ENCODE data around the gene CEBPB.
A peak's percentile ranks its signal among the peaks of the same experiment; 100 is the strongest.
"Not testable (repeated sequence)": the region's sequence is repeated elsewhere in the genome, so short reads cannot be mapped to it uniquely, and the experiment has no call there.

The CEBPB gene

DNA sequence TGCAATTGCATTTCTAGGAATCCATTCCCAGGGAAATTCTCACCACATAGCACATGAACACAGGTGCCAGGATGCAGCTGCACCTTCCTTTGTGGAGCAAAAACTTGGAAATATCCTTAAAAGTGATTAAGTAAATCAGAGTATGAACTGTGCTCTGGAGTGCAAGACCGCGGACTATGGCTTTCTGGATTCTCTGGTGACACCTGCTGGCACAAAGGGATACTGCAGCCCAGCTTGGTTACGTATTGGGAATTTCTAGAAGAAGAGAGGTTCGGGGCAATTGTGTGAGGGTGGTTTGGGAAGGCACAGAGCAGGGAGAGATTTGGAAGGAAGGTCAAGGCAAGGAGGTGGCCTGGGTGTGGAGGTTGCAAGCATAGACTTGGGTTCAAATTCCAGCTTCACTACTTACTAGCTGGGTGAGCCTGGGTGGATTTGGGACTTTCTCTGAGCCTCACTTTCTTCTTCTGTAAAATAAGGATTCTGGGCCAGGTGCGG, 21.3 kb upstream of the CEBPB start:
- peak; percentile 76 for DNase-seq (ENCODE audit: low spot score)

DNA sequence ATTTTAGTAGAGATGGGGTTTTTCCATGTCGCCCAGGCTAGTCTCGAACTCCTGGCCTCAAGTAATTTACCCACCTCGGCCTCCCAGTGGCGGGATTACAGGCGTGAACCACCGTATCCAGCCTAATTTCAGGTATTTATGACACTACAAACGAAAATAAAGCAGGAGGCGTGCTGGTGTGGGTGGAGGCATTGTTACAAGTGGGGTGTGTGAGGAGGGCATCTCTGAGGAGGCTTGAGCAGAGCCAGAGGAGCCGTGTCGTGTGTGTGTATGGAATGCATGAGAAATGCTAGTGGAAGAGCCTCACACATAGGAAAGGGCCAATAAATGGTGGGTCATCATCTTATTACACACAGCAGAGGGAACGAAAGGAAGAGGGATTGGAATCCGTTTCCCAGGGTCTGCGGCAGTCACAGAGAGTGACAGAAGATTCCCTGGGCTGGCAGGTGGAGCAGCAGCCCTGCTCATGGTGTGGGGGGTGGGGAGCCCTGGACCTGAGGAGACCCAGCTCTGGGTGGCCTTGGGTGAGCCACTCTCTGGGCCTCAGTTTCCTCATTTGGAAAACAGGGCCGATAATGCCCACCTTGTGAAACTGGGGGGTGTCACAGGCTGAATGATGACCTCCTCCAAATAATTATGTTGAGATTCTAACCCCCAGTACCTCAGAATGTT, 19.9 kb upstream of the CEBPB start:
- no peak for DNase-seq (ENCODE audit: low spot score)

DNA sequence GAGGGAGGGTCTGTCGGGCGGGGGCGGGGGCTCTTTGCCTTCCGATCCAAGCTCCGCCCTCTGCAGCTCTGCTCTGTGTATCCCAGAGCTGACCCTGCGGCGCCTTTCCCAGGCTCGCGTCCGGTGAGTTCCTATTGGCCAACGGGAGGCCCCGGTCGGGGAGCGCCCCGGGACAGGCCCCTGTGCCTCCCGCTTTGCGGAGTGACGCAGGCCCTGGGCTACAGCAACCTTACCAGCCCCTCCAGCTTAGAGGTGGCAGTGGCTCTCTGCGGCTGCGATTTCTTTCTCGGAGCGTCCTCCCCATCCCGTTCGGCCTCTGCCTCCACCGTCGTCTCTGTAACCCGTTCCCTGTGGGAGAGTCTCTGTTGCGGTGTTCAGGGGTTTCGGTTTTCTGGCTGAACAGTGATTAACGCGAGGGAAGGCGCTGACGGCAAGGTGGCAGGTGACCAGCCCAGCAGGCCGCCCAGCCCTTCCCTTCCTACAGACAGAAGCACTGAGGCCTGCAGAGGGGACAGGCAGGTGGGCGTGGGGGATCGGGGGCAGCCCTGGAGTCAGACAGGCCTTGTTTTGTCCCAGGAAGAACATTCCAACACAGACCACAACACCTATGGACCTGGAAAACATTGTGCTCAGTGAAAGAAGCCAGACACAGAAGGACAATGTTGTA, 18.1 kb upstream of the CEBPB start:
- DNase-seq (ENCODE audit: low spot score) = peak; percentile 94

DNA sequence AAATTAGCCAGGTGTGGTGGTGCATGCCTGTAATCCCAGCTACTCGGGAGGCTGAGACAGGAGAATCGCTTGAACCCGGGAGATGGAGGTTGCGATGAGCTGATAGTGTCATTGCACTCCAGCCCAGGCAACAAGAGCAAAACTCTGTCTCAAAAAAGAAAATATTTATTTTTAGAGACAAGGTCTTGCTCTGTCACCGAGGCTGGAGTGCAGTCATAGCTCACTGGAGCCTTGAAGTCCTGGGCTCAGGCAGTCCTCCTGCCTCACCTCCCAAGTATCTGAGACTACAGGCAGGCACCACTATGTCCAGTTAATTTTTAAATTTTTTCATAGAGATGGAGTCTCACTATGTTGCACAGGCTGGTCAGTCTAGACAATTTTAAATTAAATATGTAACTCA, 16.2 kb upstream of the CEBPB start:
- no peak for DNase-seq (ENCODE audit: low spot score)

DNA sequence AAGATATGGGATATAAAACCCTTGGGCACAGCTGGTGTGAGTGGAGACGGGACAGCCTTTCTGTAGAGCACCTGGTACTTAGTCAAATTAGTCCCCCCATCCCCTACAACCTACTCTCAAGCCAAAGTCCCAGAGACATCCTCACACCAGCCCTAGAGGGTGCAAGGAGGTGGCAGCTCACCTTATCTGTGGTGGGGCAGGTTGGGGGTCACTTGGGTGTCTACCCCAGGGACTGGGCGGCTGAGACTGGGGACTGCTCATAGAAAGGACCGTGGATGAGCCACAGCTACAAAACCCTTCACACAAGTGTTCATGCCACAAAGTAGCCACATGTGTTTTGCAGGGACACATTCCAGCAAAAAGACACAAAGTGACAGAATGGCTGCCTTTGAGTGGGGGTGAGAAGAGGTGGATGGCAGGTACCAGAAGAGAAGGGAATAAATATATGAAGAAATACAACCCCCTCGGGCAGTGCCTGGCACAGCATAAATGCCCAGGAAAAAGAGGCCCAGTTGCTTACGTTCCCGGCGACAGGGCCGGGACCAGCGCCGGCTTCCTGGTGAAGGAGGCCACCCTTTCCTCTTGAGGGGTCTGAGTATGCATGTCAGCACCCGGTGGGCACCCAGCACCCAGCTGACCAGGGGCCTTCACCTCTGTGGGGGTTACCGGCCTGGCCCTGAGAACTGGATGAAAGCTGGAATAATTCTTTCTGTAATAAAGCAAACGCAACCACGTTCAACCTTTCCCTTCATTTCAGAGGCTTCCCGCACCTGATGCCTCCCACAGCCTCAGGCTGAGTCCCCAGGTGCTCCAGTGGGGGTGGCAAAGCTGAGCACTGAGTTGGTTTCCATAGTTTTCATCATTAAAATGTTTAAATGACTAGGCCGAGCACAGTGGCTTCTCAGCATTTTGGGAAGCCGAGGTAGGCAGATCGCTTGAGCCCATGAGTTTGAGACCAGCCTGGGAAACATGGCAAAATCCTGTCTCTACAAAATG, 14.4 kb upstream of the CEBPB start:
- no peak for DNase-seq (ENCODE audit: low spot score)

DNA sequence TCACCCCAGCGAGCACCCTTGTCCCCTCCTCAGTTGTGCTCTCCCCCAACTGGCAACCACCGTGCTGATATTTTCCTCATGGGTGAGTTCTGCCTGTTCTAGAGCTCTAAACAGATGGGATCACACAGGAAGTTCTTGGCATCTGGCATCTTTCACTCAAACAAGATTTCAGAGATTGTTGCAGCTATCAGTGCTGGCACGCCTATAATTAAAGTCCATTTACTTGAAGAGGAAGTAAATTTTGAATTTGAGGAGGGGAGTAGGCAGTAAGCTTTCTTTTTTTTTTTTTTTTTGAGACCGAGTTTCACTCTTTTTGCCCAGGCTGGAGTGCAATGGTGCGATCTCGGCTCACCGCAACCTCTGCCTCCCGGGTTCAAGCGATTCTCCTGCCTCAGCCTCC, 12.0 kb upstream of the CEBPB start:
- DNase-seq (ENCODE audit: low spot score) = not testable (repeated sequence)

DNA sequence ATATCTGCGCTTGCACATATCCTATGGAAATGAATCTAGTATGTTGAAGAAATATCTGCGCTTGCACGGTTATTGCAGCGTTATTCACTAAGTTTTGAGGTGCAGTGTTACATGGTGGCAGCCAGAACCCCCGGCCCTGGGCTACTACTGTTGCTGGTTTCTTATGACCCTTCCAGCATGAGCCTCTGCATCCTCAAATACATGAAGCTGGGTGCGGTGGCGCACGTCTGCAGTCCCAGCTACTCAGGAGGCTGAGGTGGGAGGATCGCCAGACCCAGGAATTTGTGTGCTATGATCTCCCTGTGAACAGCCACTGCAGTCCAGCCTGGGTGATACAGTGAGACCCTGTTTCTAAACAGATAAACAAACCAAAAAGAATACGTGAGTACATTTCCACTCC, 9.3 kb upstream of the CEBPB start:
- no peak for DNase-seq (ENCODE audit: low spot score)

DNA sequence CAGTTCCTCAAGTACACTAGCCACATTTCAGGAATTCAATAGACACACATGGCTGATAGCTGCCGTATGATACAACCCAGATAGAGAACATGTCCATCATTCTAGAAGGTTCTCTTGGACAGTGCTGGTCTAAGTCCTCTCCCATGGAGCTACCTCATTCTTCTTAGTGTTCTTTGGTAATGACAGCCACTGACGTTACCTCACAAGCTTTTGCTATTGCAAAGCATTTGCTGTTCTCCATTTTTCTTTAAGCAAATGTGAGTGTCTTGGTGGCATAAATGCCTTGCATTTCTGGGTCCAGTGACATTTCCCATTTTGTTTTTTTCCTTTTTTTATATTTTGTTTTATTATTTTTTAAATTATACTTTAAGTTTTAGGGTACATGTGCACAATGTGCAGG, 8.3 kb upstream of the CEBPB start:
- no peak for DNase-seq (ENCODE audit: low spot score)

DNA sequence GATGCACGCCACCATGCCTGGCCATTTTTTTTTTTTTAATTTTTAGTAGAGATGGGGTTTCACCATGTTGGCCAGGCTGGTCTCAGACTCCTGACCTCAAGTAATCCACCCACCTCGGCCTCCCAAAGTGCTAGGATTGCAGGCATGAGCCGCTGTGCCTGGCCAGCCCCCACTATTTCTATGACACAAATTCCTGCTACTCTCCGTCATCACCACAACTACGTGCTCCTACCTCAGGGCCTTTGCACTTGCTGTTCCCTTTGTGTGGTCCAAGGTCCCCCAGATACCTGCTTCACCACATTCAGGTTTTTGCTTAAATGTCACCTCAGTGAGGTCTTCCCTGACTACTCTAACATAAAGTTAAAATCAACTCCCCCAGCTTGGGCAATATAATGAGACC, 5.2 kb upstream of the CEBPB start:
- no peak for DNase-seq (ENCODE audit: low spot score)

DNA sequence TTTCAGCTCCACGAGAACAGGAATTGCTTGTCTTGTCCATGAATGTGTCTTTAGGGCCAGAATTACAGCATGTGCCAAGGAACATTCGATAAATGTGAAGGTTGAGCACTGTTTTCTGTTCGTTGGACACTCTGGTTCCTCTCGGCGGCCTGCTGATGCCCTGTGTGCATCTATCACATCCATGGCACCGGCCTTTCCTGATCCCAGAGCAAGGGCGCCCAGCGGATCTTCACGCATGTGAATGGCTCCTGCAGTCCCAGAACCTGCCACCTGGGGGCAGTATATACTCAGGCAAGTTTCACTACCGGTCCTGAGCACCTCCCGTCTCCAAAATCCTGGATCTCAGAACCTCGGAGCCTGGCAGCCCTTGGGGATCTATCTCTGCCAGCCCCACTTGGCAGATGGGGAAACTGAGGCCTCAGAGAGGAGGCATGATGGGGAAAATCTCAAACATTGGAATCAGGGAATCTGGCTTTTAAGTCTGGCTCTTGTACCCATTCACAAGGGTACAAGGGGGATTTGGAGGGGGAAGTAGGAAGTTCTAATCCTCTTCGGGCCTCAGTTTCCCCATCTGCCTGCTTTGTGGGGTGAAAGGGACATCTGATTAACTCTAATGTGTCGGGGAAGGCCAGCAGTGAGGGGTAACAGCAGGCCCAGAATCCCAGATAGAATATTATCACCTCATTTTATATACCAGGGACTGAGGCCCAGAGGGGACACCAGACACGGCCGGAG, 4.3 kb upstream of the CEBPB start:
- DNase-seq (ENCODE audit: low spot score) = peak; percentile 86

DNA sequence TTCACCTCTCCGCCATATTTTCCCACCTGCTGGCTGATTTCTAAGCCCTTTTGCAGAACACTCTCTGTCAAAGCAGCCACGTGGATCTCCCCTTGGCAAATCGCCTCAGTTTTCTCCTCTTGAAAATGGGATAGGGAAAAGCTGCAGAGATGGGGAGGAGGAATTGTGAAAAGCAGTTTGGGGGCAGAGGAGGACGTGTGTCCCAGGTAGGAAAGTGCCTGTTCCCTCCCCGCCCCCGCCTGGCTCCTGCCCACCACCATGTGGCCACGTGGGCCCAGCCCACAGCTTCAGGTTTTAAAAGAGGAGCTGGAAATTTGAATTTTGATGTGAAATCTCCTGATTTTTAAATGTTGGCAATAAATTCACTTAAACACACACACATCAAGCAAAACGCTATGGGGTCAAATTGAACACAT, 3.6 kb upstream of the CEBPB start:
- no peak for DNase-seq (ENCODE audit: low spot score)

DNA sequence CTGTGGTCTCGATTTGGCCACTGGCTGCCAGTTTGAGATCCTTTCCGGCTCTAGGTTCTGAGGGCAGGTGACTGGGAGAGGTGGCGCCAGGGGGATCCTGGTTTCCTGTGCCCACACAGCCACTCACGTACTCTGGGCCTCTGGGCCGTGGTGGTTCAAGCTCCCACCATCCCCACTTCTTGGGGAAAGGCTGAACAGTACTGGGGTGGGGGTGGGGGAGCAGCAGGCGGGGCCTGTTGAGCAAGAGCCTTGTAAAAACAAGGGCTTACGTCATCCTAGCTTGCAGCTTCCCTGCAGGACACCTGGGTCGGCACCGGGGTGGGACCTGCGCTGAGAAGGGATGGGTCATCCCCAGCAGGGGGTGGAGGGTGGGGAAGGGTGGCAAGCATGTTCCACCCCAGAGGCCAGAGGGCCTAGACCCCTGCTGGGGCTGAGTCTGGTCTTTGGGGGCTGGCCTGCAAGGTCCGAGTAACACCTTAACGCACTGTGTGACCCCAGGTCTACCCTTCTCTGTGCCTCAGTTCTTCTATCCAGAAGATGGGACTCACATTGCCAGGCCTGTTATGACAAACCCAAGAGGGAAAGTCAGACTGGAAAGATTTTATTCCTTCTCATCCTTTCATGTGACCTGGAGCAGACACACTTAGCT, 3.1 kb upstream of the CEBPB start:
- DNase-seq (ENCODE audit: low spot score) = no peak

DNA sequence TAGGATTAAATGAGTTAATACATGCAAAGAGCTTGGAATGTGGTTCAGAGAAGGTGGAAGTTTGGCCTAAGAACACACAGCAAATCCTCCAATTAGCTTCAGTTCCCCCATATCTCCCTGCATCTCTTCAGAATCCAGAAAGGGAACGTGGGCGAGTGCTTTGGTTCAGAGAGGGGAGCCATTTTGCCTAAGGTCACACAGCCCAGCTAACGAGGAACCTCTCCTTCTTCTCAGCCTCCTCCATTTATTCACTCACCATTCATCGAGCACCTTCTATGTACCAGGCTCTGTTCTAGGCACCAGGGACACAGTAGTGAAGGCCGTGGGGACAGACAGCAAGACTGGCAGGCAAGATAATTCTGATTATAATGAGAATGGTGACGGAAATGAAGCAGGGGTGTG, 2.3 kb upstream of the CEBPB start:
- DNase-seq (ENCODE audit: low spot score) = no peak

DNA sequence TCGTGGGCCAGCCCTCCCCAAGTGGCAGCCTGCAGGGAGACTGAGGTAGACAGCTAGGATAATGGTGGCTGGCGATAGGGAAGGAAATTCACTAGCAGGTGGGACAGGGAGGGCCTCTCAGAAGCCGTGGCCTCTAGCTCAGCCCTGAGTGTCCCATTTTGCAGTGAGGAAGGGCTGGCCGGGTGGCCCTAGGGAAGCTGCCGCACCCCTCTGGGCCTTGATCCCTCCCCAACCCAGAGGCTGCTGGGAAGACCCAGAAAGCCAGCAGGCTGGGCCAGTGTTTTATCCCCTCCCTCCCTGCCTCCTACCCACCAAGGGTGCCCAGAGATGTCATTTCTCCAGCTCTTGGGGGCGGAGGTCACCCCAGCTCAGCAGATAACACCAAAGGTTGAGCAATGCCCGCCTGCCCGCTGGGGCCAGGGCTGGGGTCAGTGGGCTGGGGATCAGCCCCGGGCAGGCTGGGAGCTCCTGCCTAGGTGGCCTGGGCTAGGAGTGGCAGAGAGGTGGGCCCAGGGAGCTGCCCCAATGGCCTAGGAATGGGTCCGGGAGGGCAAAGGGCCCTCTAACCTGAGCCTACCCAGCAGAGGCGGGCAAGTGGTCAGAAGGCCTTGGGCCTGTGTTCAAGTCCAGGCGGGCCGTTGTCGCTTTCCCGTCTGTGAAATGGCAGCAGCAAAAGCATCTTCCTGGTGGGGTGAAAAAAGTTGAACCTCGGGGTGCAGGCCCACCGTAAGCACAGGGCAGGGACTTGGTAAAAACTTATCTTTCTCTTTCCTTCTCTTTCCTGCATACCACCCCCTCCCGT, 1.6 kb upstream of the CEBPB start:
- no peak for DNase-seq (ENCODE audit: low spot score)

DNA sequence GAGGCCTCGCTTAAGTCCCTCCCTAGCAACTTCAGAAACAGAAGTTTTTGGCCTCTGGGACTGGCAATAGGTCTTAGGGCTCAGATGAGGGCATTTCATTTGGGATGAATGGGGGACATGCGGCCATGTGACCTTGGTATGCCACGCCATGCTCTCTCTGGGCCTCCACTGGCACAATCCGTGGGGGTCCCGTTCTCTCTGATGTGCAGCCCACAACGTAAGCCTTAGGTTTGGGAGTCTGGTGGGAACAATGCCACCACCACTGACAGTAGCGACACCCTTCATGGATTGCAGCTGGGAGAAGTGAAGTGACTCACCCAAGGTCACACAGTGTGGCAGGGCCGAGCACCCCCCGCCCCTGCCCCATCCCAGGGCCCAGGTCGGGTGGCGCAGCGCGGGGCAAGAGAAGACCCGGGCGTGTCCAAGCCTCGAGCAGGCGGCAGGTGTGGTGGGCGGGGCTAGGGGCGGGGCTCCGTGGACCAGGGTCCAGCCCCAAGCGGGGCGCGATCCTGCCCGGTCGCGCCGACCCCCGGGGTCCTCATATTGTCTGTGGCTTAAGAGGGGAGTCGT, 864 bp upstream of the CEBPB start:
- DNase-seq (ENCODE audit: low spot score) = no peak

DNA sequence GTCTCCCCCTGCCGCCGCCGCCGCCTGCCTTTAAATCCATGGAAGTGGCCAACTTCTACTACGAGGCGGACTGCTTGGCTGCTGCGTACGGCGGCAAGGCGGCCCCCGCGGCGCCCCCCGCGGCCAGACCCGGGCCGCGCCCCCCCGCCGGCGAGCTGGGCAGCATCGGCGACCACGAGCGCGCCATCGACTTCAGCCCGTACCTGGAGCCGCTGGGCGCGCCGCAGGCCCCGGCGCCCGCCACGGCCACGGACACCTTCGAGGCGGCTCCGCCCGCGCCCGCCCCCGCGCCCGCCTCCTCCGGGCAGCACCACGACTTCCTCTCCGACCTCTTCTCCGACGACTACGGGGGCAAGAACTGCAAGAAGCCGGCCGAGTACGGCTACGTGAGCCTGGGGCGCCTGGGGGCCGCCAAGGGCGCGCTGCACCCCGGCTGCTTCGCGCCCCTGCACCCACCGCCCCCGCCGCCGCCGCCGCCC, 474 bp downstream of the CEBPB start:
- peak; percentile 73 for DNase-seq (ENCODE audit: low spot score)

DNA sequence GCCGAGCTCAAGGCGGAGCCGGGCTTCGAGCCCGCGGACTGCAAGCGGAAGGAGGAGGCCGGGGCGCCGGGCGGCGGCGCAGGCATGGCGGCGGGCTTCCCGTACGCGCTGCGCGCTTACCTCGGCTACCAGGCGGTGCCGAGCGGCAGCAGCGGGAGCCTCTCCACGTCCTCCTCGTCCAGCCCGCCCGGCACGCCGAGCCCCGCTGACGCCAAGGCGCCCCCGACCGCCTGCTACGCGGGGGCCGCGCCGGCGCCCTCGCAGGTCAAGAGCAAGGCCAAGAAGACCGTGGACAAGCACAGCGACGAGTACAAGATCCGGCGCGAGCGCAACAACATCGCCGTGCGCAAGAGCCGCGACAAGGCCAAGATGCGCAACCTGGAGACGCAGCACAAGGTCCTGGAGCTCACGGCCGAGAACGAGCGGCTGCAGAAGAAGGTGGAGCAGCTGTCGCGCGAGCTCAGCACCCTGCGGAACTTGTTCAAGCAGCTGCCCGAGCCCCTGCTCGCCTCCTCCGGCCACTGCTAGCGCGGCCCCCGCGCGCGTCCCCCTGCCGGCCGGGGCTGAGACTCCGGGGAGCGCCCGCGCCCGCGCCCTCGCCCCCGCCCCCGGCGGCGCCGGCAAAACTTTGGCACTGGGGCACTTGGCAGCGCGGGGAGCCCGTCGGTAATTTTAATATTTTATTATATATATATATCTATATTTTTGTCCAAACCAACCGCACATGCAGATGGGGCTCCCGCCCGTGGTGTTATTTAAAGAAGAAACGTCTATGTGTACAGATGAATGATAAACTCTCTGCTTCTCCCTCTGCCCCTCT, 1.1 kb downstream of the CEBPB start:
- peak; percentile 64 for DNase-seq (ENCODE audit: low spot score)

DNA sequence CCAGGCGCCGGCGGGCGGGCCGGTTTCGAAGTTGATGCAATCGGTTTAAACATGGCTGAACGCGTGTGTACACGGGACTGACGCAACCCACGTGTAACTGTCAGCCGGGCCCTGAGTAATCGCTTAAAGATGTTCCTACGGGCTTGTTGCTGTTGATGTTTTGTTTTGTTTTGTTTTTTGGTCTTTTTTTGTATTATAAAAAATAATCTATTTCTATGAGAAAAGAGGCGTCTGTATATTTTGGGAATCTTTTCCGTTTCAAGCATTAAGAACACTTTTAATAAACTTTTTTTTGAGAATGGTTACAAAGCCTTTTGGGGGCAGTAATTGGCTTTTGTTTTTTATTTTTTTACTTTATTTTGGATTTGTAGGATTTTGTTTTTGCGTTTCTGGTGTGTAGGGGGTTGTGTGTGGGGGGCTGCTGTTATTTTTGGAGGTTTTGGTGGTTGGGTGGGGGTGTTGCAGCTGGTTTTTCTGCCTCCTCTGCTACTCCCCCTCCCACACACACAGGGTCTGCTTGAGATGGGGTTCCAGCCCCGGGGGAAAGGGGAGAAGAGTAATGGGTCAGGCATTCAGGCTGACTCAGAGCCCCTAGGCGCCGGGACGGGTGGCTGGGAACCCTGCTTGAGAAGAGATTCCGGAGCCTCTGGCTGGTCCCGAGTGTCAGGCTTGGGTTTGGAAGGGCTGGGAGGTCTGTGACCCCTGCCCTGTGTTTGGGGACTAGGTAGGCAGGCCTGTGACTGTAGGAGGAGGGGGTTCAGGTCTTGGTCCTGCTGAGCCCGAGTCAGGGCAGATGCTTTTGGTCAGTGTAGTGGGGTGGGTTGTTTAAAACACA, 2.0 kb downstream of the CEBPB start:
- peak; percentile 87 for DNase-seq (ENCODE audit: low spot score)
